ENCODE measurements around the gene C3orf38.

GRCh38 chr3:88113311-88114162 lies 36.2 kb upstream of the C3orf38 start:
- TF ChIP-seq SMC3 (IDR thresholded peaks at IDR 0.05) (peak; percentile 31; the same call in 2 of the 3 replicates), CHD4 (IDR thresholded peaks at IDR 0.05; ENCODE audit: borderline replicate concordance) (no peak), RNF2 (IDR thresholded peaks at IDR 0.05; ENCODE audit: borderline replicate concordance, low read depth) (no peak)

All from A549 (cell line).